Panc1 (cell line): ENCODE data around the gene PCNX1. TPM values are rescaled to one million over a fixed set of nuclear protein-coding genes. Genes with fewer than 3 reads are reported as not detected.

Experiments used
- ATAC-seq: fragments of 200-7000 bp; cut with Tn5 transposase; 2 replicates; pipeline ENCODE4 v1.9.1; 2020; ENCODE audit warnings: mild to moderate bottlenecking, moderate library complexity
- BruUV-seq: library from RNA; stranded (reverse); fragments of 400-500 nt; replicated peaks from 2 replicates; lab custom pipeline; 2021; lab: Mats Ljungman, UMichigan
- CTCF ChIA-PET: fragments of 300-600 bp; sonication (Branson Sonifier 250); formaldehyde crosslinking; loops from one replicate; lab custom pipeline; 2022; ENCODE audit warnings: antibody characterized with exemption; lab: Charles Lee
- POLR2A ChIA-PET: fragments of 300-600 bp; sonication (Branson Sonifier 250); formaldehyde crosslinking; loops from one replicate; lab custom pipeline; 2022; ENCODE audit warnings: antibody characterized with exemption; lab: Charles Lee
- DNase-seq: peaks from one replicate; pipeline ENCODE4 v3.0.0-alpha.2; 2010; ENCODE audit warnings: low read depth, low spot score
- H3K27ac ChIP-seq: 2 replicates; pipeline ENCODE4 v1.5.1; 2011; ENCODE audit warnings: mild to moderate bottlenecking, low read length, inconsistent platforms
- H3K27me3 ChIP-seq: fragments of 200-500 bp; sonication (Bioruptor generic); 2 replicates; pipeline ENCODE4 v1.6.0; 2014; ENCODE audit warnings: low read length, inconsistent platforms; ENCODE audit not compliant: control insufficient read depth, insufficient read depth
- H3K36me3 ChIP-seq: fragments of 200-500 bp; sonication (Bioruptor generic); 2 replicates; pipeline ENCODE4 v1.5.1; 2014; ENCODE audit warnings: inconsistent platforms, mild to moderate bottlenecking, low read length, moderate library complexity; ENCODE audit not compliant: control insufficient read depth, insufficient read depth
- H3K4me1 ChIP-seq: 2 replicates; pipeline ENCODE4 v1.5.1; 2011; ENCODE audit warnings: inconsistent platforms, mild to moderate bottlenecking, low read length, moderate library complexity; ENCODE audit not compliant: control insufficient read depth, insufficient read depth
- H3K4me3 ChIP-seq, 2 experiments: 2 replicates each; pipeline ENCODE4 v1.5.1; 2011 to 2012; ENCODE audit warnings: low read depth in 2 of 2, low read length in 2 of 2, mild to moderate bottlenecking in 2 of 2, inconsistent platforms in 1 of 2, moderate library complexity in 1 of 2
- H3K9me3 ChIP-seq: fragments of 200-500 bp; sonication (Bioruptor generic); 2 replicates; pipeline ENCODE4 v1.5.1; 2014; ENCODE audit warnings: low read depth, mild to moderate bottlenecking, inconsistent platforms, low read length, moderate library complexity; ENCODE audit not compliant: control insufficient read depth, insufficient read depth
- POLR2AphosphoS5 ChIP-seq: IDR thresholded peaks from 2 replicates; pipeline ENCODE4 v1.6.1; 2012; ENCODE audit warnings: mild to moderate bottlenecking, low read depth, low read length, moderate library complexity
- REST ChIP-seq, 2 experiments: IDR thresholded peaks; 2 replicates each; pipeline ENCODE4 v1.6.1; 2011 to 2012; ENCODE audit warnings: low read depth in 2 of 2, control low read depth in 1 of 2, low read length in 1 of 2, mild to moderate bottlenecking in 1 of 2, moderate library complexity in 1 of 2; ENCODE audit not compliant: insufficient read depth in 1 of 2
- SIN3A ChIP-seq: IDR thresholded peaks from 2 replicates; pipeline ENCODE4 v1.6.1; 2012; ENCODE audit warnings: low read depth, mild to moderate bottlenecking, low read length, moderate library complexity, borderline replicate concordance; ENCODE audit not compliant: insufficient read depth
- TCF7L2 ChIP-seq: IDR thresholded peaks from 2 replicates; pipeline ENCODE4 v1.6.1; 2011; ENCODE audit warnings: mild to moderate bottlenecking, low read depth, low read length, inconsistent platforms
- in situ Hi-C: cut with HindIII; loops from 2 replicates; pipeline ENCODE4 v1.10.0; 2016; ENCODE audit warnings: low sequenced_read_pairs, low pct_unique_long_range_greater_than_20kb
- intact Hi-C: fragments of 100-400 bp; cut with micrococcal nuclease; formaldehyde crosslinking; loops from one replicate; pipeline ENCODE4 v1.10.0; 2022; ENCODE audit not compliant: unreplicated experiment
- total RNA-seq: library from RNA; stranded (reverse); gene quantifications from one replicate; pipeline ENCODE4 v1.2.1, GENCODE V29; 2021; ENCODE audit not compliant: unreplicated experiment
- TF ChIP-seq, protein P1 (sequence below): fragments of 450-650 bp; IDR thresholded peaks from 2 replicates; pipeline ENCODE4 v1.5.1; 2017; ENCODE audit warnings: mild to moderate bottlenecking

PCNX1 gene
- total RNA-seq, 1 experiment from 2014 or later: 30.5 TPM

GRCh38 chr14:71089971-71090370, 182.7 kb downstream of the PCNX1 start:
- intact Hi-C loops: no loop called here
- H3K4me1 ChIP-seq: no peaks in the 10 kb centered on the region
- H3K36me3 ChIP-seq: no peaks in the 10 kb centered on the region; the same call in 1 of the 2 replicates
- in situ Hi-C loops: no loop called here
- H3K27me3 ChIP-seq: no peaks in the 10 kb centered on the region
- CTCF ChIA-PET: no interaction called here
- ATAC-seq (no peak), DNase-seq (no peak)
- no peak overlapping the region for H3K4me3 ChIP-seq
- H3K27ac ChIP-seq: no peak overlapping the region
- no TSS peak for BruUV-seq
- POLR2A ChIA-PET: no interaction called here
- TF ChIP-seq REST (IDR thresholded peaks at IDR 0.05; ENCODE audit: insufficient read depth in 1 of 2, low read depth in 2 of 2, low read length in 1 of 2) (no peak), SIN3A (no peak), POLR2AphosphoS5 (no peak), TCF7L2 (no peak)
- TF ChIP-seq, protein P1, sequence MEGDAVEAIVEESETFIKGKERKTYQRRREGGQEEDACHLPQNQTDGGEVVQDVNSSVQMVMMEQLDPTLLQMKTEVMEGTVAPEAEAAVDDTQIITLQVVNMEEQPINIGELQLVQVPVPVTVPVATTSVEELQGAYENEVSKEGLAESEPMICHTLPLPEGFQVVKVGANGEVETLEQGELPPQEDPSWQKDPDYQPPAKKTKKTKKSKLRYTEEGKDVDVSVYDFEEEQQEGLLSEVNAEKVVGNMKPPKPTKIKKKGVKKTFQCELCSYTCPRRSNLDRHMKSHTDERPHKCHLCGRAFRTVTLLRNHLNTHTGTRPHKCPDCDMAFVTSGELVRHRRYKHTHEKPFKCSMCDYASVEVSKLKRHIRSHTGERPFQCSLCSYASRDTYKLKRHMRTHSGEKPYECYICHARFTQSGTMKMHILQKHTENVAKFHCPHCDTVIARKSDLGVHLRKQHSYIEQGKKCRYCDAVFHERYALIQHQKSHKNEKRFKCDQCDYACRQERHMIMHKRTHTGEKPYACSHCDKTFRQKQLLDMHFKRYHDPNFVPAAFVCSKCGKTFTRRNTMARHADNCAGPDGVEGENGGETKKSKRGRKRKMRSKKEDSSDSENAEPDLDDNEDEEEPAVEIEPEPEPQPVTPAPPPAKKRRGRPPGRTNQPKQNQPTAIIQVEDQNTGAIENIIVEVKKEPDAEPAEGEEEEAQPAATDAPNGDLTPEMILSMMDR: no peak
- H3K9me3 ChIP-seq: no peaks in the 10 kb centered on the region

GRCh38 chr14:71094722-71095121, 187.5 kb downstream of the PCNX1 start:
- DNase-seq (no peak), ATAC-seq (no peak)
- ChIA-PET CTCF (no interaction called here), POLR2A (no interaction called here)
- Histone ChIP-seq H3K27ac (no peak overlapping the region), H3K4me3 (no peak overlapping the region), H3K9me3 (no peaks in the 10 kb centered on the region), H3K36me3 (no peaks in the 10 kb centered on the region; the same call in 1 of the 2 replicates), H3K4me1 (no peaks in the 10 kb centered on the region), H3K27me3 (no peaks in the 10 kb centered on the region)
- TF ChIP-seq REST (IDR thresholded peaks at IDR 0.05; ENCODE audit: insufficient read depth in 1 of 2, low read depth in 2 of 2, low read length in 1 of 2): no peak
- TF ChIP-seq, protein P1: no peak
- no peak for TF ChIP-seq POLR2AphosphoS5
- no peak for TF ChIP-seq TCF7L2
- TF ChIP-seq SIN3A: no peak
- intact Hi-C loops (no loop called here), in situ Hi-C loops (no loop called here)
- BruUV-seq: no TSS peak
